Activated T-helper 17 cell treated with anti-CD3 and anti-CD28 coated beads, Interleukin-2, amount 50 U/mL, for 72 hours (primary cell): ENCODE measurements around the gene NDUFB5. TPM values are rescaled to one million over a fixed set of nuclear protein-coding genes. Genes with fewer than 3 reads are reported as not detected.

ENCODE experiments used
- ATAC-seq: fragments of 150-1000 bp; cut with Tn5 transposase; replicated peaks from 2 replicates; pipeline ENCODE4 v1.10.0; 2021; ENCODE audit warnings: mild to moderate bottlenecking, moderate library complexity
- H3K27ac Mint-ChIP-seq: one replicate; pipeline ENCODE4 v1.8.0; 2022; ENCODE audit warnings: mixed read lengths
- H3K27me3 Mint-ChIP-seq: one replicate; pipeline ENCODE4 v1.8.0; 2022; ENCODE audit warnings: mixed read lengths
- H3K36me3 Mint-ChIP-seq: one replicate; pipeline ENCODE4 v1.8.0; 2022; ENCODE audit warnings: low read depth, mild to moderate bottlenecking, mixed read lengths
- H3K4me1 Mint-ChIP-seq: one replicate; pipeline ENCODE4 v1.8.0; 2022; ENCODE audit warnings: mixed read lengths
- H3K4me3 Mint-ChIP-seq: one replicate; pipeline ENCODE4 v1.8.0; 2022; ENCODE audit warnings: mild to moderate bottlenecking, mixed read lengths
- H3K9me3 Mint-ChIP-seq: one replicate; pipeline ENCODE4 v1.8.0; 2022; ENCODE audit warnings: mixed read lengths
- total RNA-seq, 2 donors: library from RNA; stranded (reverse); gene quantifications; one replicate each; pipeline ENCODE4 v1.2.3, GENCODE V29; 2022

The NDUFB5 gene
- total RNA-seq, result 10 to 100 TPM; 81.7 to 96.9 TPM

- Mint-ChIP-seq H3K36me3 (peaks cover 55% of the 10 kb centered on the region), H3K9me3 (no peaks in the 10 kb centered on the region), H3K27ac (peak within 1 kb of the TSS; percentile 100), H3K4me3 (peak within 1 kb of the TSS; percentile 100), H3K27me3 (no peaks in the 10 kb centered on the region), H3K4me1 (peaks cover 26% of the 10 kb centered on the region)
- ATAC-seq, result peak; percentile 90
Observed at GRCh38 chr3:179604321-179605078, at the start of gene NDUFB5, which contains the start of gene MRPL47. NDUFB5 (plus strand) TSS chr3:179604794; CDS start chr3:179604816, 22 bp downstream. MRPL47 (minus strand) TSS chr3:179604638; CDS start chr3:179604624, 14 bp downstream.

GRCh38 chr3:179558742-179559364, 45.7 kb upstream of the NDUFB5 start:
- H3K36me3 Mint-ChIP-seq, result no peaks in the 10 kb centered on the region
- no peak overlapping the region for H3K4me3 Mint-ChIP-seq
- no peak for ATAC-seq
- H3K4me1 Mint-ChIP-seq, result peaks cover 4% of the 10 kb centered on the region
- H3K27ac Mint-ChIP-seq, result no peak overlapping the region
- no peaks in the 10 kb centered on the region for H3K9me3 Mint-ChIP-seq
- no peaks in the 10 kb centered on the region for H3K27me3 Mint-ChIP-seq

GRCh38 chr3:179560791-179561190, 43.8 kb upstream of the NDUFB5 start:
- Mint-ChIP-seq H3K4me1 (peaks cover 9% of the 10 kb centered on the region), H3K27ac (no peak overlapping the region), H3K27me3 (no peaks in the 10 kb centered on the region), H3K4me3 (no peak overlapping the region), H3K36me3 (peaks cover 2% of the 10 kb centered on the region), H3K9me3 (no peaks in the 10 kb centered on the region)
- ATAC-seq, result no peak

- H3K27ac Mint-ChIP-seq, result peak within 1 kb of the TSS; percentile 85
- H3K4me3 Mint-ChIP-seq, result peak within 1 kb of the TSS; percentile 85
- no peaks in the 10 kb centered on the region for H3K9me3 Mint-ChIP-seq
- no peaks in the 10 kb centered on the region for H3K27me3 Mint-ChIP-seq
- ATAC-seq, result peak; percentile 94
- H3K36me3 Mint-ChIP-seq, result peaks cover 5% of the 10 kb centered on the region
- peaks cover 12% of the 10 kb centered on the region for H3K4me1 Mint-ChIP-seq
Observed at GRCh38 chr3:179562591-179563270, 41.9 kb upstream of the NDUFB5 start, which contains the start of gene ACTL6A. ACTL6A (plus strand) TSS chr3:179562926; CDS start chr3:179563093, 167 bp downstream.

- no peaks in the 10 kb centered on the region for H3K27me3 Mint-ChIP-seq
- peak overlapping the region; percentile 85 for H3K27ac Mint-ChIP-seq
- H3K4me3 Mint-ChIP-seq, result peak overlapping the region; percentile 85
- ATAC-seq, result peak; percentile 51
- H3K9me3 Mint-ChIP-seq, result no peaks in the 10 kb centered on the region
- peaks cover 12% of the 10 kb centered on the region for H3K4me1 Mint-ChIP-seq
- peaks cover 5% of the 10 kb centered on the region for H3K36me3 Mint-ChIP-seq
Observed at GRCh38 chr3:179563271-179563783, 41.3 kb upstream of the NDUFB5 start.

- ATAC-seq, result peak; percentile 52
- H3K4me1 Mint-ChIP-seq, result peaks cover 12% of the 10 kb centered on the region
- H3K27ac Mint-ChIP-seq, result peak overlapping the region; percentile 82
- H3K9me3 Mint-ChIP-seq, result no peaks in the 10 kb centered on the region
- peak overlapping the region; percentile 85 for H3K4me3 Mint-ChIP-seq
- H3K36me3 Mint-ChIP-seq, result peaks cover 25% of the 10 kb centered on the region
- H3K27me3 Mint-ChIP-seq, result no peaks in the 10 kb centered on the region
Observed at GRCh38 chr3:179565496-179565895, 39.1 kb upstream of the NDUFB5 start.

- Mint-ChIP-seq H3K4me3 (no peak overlapping the region), H3K27ac (peak overlapping the region; percentile 23)
Observed at GRCh38 chr3:179580992-179581391, 23.6 kb upstream of the NDUFB5 start.

GRCh38 chr3:179589143-179589542, 15.5 kb upstream of the NDUFB5 start:
- Mint-ChIP-seq H3K4me3 (no peak overlapping the region), H3K9me3 (no peaks in the 10 kb centered on the region), H3K27ac (peak overlapping the region; percentile 52), H3K27me3 (no peaks in the 10 kb centered on the region), H3K36me3 (peaks cover 95% of the 10 kb centered on the region), H3K4me1 (no peaks in the 10 kb centered on the region)
- peak; percentile 82 for ATAC-seq

More at GRCh38 chr3:179580992-179581391, 23.6 kb upstream of the NDUFB5 start:
- Mint-ChIP-seq H3K4me1 (no peaks in the 10 kb centered on the region), H3K36me3 (peaks cover 93% of the 10 kb centered on the region), H3K9me3 (no peaks in the 10 kb centered on the region), H3K27me3 (no peaks in the 10 kb centered on the region)
- ATAC-seq, result no peak

- Mint-ChIP-seq H3K36me3 (peaks cover 97% of the 10 kb centered on the region), H3K27me3 (no peaks in the 10 kb centered on the region), H3K4me3 (no peak overlapping the region), H3K9me3 (no peaks in the 10 kb centered on the region), H3K27ac (peak overlapping the region; percentile 21), H3K4me1 (no peaks in the 10 kb centered on the region)
- no peak for ATAC-seq
Observed at GRCh38 chr3:179590669-179591068, 13.9 kb upstream of the NDUFB5 start.

- no peaks in the 10 kb centered on the region for H3K27me3 Mint-ChIP-seq
- H3K9me3 Mint-ChIP-seq, result no peaks in the 10 kb centered on the region
- H3K36me3 Mint-ChIP-seq, result peaks cover 97% of the 10 kb centered on the region
- no peaks in the 10 kb centered on the region for H3K4me1 Mint-ChIP-seq
- peak overlapping the region; percentile 21 for H3K27ac Mint-ChIP-seq
- ATAC-seq, result no peak
- no peak overlapping the region for H3K4me3 Mint-ChIP-seq
Observed at GRCh38 chr3:179591313-179591712, 13.3 kb upstream of the NDUFB5 start.

GRCh38 chr3:179599531-179599930, 5.1 kb upstream of the NDUFB5 start:
- Mint-ChIP-seq H3K27me3 (no peaks in the 10 kb centered on the region), H3K4me1 (no peaks in the 10 kb centered on the region), H3K4me3 (no peak overlapping the region), H3K27ac (no peak overlapping the region), H3K36me3 (peaks cover 79% of the 10 kb centered on the region), H3K9me3 (no peaks in the 10 kb centered on the region)
- no peak for ATAC-seq

GRCh38 chr3:179603321-179603720, 1.3 kb upstream of the NDUFB5 start:
- H3K27ac Mint-ChIP-seq, result peak overlapping the region; percentile 100

GRCh38 chr3:179603831-179604230, 763 bp upstream of the NDUFB5 start:
- peaks cover 20% of the 10 kb centered on the region for H3K4me1 Mint-ChIP-seq
- H3K27ac Mint-ChIP-seq, result peak overlapping the region; percentile 100
- ATAC-seq, result no peak
- H3K27me3 Mint-ChIP-seq, result no peaks in the 10 kb centered on the region
- H3K9me3 Mint-ChIP-seq, result no peaks in the 10 kb centered on the region
- H3K4me3 Mint-ChIP-seq, result peak overlapping the region; percentile 100
- peaks cover 56% of the 10 kb centered on the region for H3K36me3 Mint-ChIP-seq

More at GRCh38 chr3:179603321-179603720, 1.3 kb upstream of the NDUFB5 start:
- Mint-ChIP-seq H3K9me3 (no peaks in the 10 kb centered on the region), H3K36me3 (peaks cover 58% of the 10 kb centered on the region), H3K4me1 (peaks cover 17% of the 10 kb centered on the region), H3K4me3 (peak overlapping the region; percentile 100), H3K27me3 (no peaks in the 10 kb centered on the region)
- ATAC-seq, result no peak

GRCh38 chr3:179606534-179607085, 2.0 kb downstream of the NDUFB5 start:
- ATAC-seq, result no peak
- H3K27me3 Mint-ChIP-seq, result no peaks in the 10 kb centered on the region

More at GRCh38 chr3:179606534-179607085, 2.0 kb downstream of the NDUFB5 start:
- Mint-ChIP-seq H3K9me3 (no peaks in the 10 kb centered on the region), H3K4me3 (peak overlapping the region; percentile 100), H3K27ac (peak overlapping the region; percentile 99), H3K4me1 (peaks cover 33% of the 10 kb centered on the region), H3K36me3 (peaks cover 48% of the 10 kb centered on the region)
